ENCODE results near the gene MOB1B.
"Not testable (repeated sequence)": the region's sequence is repeated elsewhere in the genome, so short reads cannot be mapped to it uniquely, and the experiment has no call there.

MOB1B gene

DNA sequence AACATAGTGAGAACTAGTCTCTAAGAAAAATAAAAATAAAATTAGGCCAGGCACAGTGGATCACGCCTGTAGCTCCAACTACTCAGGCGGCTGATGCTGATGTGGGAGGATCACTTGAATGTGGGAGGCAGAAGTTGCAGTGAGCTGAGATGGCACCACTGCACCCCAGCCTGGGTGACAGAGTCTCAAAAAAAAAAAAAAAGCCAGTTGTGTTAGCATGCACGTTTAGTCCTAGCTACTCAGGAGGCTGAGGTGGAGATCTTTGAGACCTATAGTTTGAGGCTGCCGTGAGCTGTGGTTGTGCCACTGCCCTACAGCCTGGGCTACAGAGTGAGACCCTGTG lies 93.8 kb downstream of the MOB1B start:
- intact Hi-C loops (cut with DNase I), result loop anchor here (5.0 to 10.0 kb wide), 2 partner anchors 159 to 291 kb away; partner anchors contain the start of gene GRSF1
- peak in 36 of 42 donors; percentile 22 to 81 (median 56) for DNase-seq

DNA sequence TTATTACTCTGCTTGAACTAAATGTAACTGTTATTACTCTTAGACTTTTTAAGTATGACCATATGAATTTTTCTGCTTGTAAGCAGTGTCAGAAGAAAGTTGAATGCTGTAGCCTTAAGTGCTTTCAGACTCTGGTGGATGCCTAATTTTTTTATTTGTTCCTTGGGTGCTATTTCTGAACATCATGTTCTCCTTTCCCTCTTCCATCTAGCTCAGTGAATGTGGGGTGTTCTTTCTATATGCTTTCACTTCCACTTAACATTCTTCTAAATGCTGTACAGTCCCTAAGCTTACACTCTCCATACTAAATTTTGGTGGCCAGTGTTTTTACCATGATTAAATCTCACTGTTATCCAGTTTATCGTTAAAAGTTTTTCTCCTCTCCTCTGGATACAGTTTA lies 94.9 kb downstream of the MOB1B start:
- no peak for DNase-seq
- intact Hi-C loops (cut with DNase I), result loop anchor here (5.0 to 10.0 kb wide), 2 partner anchors 160 to 292 kb away; partner anchors contain the start of gene GRSF1

DNA sequence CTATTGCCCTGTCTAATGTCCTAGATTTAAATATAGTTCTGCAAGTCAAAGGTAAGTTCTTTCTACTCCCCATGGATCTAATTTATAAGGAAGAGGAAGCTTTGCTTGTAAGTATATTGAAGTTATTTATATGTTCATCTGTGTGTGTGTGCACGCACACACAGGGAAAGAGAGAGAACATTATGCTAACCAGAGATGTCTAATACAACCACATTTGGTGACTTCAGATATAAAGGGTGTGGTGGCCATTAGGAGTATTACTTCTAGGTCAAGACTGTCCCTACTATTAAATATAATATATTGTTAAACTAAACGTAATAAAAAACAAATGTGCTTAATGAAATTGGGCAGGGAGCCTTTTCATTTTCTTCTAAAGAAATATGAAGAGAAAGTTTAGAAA lies 95.4 kb downstream of the MOB1B start:
- no peak for DNase-seq
- intact Hi-C loops (cut with DNase I), result loop anchor here (5.0 to 10.0 kb wide), 2 partner anchors 160 to 293 kb away; partner anchors contain the start of gene GRSF1

DNA sequence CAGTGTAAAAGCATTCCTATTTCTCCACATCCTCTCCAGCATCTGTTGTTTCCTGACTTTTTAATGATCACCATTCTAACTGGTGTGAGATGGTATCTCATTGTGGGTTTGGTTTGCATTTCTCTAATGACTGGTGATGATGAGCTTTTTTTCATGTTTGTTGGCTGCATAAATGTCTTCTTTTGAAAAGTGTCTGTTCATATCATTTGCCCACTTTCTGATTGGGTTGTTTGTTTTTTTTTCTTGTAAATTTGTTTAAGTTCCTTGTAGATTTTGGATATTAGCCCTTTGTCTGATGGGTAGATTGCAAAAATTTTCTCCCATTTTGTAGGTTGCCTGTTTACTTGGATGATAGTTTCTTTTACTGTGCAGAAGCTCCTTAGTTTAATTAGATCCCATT lies 97.5 kb downstream of the MOB1B start:
- not testable (repeated sequence) for DNase-seq
- intact Hi-C loops (cut with DNase I), result loop anchor here (5.0 to 10.0 kb wide), 2 partner anchors 162 to 295 kb away; partner anchors contain the start of gene GRSF1

DNA sequence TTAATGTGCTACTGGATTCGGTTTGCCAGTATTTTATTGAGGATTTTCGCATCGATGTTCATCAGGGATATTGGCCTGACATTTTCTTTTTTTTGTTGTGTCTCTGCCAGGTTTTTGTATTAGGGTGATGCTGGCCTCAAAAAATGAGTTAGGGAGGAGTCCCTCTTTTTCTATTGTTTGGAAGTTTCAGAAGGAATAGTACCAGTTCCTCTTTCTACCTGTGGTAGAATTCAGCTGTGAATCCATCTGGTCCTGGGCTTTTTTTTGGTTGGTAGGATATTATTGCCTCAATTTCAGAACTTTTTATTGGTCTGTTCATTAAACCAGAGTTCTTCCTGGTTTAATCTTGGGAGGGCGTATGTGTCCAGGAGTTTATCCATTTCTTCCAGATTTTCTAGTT lies 99.2 kb downstream of the MOB1B start:
- DNase-seq; intact Hi-C loops (cut with DNase I): not testable (repeated sequence)

DNA sequence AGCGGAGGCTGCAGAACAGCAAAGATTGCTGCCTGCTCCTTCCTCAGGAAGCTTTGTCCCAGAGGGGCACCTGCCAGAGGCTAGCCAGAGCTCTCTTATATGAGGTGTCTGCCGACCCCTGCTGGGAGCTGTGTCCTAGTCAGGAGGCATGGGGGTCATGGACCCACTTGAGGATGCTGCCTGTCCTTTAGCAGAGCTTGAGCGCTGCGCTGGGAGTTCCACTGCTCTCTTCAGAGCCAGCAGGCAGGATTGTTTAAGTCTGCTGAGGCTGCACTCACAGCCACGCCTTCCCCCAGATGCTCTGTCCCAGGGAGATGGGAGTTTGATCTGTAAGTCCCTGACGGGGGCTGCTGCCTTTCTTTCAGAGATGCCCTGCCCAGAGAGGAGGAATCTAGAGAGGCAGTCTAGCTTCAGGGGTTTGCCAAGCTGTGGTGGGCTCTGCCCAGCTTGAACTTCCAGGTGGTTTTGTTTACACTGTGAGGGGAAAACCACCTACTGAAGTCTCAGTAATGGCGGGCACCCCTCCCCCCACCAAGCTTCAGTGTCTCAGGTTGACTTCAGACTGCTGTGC lies 102.2 kb downstream of the MOB1B start:
- no peak for DNase-seq
- intact Hi-C loops (cut with DNase I), result no loop called here

DNA sequence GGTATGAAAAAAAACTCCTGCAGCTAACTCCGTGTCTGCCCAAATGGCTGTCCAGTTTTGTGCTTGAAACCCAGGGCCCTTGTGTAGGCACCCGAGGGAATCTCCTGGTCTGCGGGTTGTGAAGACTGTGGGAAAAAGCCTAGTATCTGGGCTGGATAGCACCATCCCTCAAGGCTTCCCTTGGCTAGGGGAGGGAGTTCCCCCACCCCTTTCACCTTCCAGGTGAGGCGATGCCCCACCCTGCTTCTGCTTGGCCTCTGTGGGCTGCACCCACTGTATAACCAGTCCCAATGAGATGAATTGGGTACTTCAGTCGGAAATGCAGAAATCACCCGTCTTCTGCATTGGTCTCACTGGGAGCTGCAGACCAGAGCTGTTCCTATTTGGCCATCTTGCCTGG lies 102.9 kb downstream of the MOB1B start:
- DNase-seq; intact Hi-C loops (cut with DNase I): not testable (repeated sequence)

DNA sequence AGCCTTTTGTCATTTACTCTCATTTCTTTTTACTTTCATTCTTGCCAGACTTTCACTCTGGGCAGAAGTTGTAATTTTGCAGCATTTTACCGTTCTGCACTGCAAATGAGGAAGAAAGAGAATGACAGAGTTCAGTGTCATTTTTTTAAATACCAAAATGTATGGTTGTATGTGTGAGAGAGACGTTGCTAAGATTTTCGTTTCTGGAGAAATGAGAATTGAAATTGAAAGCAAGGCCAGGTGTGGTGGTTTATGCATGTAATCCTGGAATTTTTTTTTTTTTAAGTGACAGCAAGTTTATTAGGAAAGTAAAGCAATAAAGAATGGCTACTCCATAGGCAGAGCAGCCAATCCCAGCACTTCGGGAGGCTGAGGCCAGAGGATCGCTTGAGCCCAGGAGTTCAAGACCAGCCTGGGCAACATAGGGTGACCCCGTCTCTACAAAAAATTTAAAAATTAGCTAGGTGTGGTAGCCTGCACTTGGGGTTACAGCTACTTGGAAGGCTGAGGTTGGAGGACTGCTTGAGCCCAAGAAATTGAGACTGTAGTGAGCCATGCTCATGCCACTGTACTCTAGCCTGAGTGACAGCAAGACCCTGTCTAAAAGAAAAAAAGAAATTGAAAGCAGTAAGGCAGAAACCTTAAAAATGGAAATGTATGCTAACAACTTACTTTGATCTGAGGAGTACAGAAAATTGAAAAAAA lies 104.2 kb downstream of the MOB1B start:
- intact Hi-C loops (cut with DNase I), result no loop called here
- DNase-seq, result no peak

DNA sequence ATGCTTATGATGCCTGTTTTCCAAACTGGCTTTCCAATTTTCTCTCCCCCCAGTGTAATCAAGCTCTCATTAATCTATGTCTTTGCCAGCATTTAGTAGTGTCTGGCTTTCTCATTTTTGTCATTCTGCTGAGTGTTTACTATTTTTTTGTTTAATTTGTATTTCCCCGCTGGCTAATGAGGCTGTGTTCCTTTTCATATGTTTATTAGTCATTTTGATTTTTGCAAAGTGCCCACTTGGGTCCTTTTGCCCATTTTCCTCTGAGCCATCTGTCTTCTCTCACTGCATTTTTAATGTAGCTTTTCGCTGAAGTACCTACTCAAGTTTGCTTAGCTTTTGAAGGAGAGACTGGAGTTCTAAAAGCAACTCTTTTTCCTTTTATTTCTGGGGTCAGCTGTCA lies 106.0 kb downstream of the MOB1B start:
- DNase-seq, result no peak
- intact Hi-C loops (cut with DNase I), result no loop called here

DNA sequence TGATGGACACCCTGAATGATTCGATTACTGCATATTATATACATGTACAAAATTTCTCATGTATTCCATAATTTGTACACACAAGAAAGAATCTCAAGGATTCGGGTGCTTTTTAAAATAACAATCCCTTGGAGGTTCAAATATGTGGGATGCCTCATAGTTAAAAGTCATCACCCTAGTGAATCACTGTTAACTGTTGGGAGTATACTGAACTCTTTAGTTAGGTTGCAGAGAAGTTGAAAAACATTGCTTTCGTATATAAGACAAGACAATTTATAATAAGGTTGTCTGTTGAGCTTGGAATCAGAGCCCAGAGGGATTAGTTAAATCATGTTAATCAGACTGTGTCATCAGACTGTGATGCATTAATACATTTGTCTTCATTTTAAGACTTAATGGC lies 106.9 kb downstream of the MOB1B start:
- intact Hi-C loops (cut with DNase I), result no loop called here
- DNase-seq, result no peak

DNA sequence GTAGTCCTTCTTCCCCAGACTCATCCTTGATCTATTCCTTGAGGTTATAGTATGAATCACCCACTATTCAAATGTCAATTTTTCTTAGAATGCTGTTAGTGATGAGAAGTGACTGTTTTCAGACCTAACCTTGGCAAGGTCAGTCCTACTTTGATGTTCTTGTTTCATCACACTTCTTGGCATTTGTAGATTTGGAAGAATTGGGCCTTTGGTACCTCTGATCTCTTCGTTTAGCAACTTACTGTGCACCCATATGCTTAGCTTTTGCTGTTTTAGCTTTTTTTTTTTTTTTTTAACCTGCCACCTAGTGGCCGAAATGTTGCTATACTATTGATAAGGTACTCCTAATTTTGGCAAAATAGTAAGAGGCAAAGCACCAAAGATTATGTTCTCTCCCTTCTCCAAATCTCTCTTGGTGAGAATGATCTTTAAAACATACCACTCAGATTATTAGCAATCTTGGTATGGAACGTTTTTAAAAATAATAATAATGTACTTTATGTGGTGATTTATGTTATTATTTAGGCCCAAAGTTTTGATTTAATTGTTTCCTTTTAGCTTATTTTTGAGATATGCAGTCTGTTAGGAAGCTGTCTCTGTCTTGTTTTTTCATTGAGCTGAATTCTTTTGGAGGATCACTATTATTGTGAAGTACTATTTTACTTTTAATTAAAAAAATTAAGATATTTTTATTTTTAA lies 107.9 kb downstream of the MOB1B start:
- no peak for DNase-seq
- intact Hi-C loops (cut with DNase I), result no loop called here

DNA sequence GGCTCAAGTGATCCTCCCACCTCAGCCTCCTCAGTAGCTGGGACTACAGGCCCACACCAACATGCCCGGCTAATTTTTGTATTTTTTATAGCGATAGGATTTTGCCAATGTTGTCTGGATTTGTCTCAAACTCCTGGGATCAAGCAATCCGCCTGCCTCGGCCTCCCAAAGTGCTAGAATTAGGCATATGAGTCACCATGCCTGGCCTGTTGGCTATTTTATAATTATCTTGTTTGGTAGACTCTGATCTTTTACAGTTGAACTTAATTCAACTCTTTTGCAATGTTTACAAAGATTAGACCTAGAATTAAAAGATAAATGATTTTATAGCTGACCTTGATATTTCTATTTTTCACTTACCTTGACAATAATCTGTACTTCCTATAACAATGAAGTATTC lies 109.3 kb downstream of the MOB1B start:
- intact Hi-C loops (cut with DNase I), result no loop called here
- no peak for DNase-seq

DNA sequence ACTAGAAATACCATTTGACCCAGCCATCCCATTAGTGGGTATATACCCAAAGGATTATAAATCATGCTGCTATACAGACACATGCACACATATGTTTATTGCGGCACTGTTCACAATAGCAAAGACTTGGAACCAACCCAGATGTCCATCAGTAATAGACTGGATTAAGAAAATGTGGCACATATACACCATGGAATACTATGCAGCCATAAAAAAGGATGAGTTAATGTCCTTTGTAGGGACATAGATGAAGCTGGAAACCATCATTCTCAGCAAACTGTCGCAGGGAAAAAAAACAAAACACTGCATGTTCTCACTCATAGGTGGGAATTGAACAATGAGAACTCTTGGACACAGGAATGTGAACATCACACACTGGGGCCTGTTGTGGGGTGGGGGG lies 115.2 kb downstream of the MOB1B start:
- DNase-seq; intact Hi-C loops (cut with DNase I): not testable (repeated sequence)

DNA sequence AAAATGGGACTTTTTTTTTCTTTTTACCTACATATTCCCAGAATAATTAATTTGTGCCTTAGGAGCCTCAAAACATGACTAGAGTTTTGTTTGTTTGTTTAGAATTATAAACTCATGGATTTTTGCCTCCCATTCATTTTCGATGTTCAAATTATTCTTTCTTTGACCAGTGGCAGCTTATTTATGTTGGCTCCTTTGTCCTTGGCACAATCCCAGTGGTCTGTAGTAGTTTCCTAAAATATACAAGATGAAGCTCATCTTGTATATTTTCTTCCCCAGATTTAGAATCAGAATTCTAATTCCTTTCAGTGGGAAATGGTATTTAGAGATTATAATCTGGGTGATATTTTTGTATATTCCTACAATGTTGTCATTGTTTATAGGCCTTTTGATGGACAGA lies 118.4 kb downstream of the MOB1B start:
- DNase-seq, result no peak
- intact Hi-C loops (cut with DNase I), result no loop called here

DNA sequence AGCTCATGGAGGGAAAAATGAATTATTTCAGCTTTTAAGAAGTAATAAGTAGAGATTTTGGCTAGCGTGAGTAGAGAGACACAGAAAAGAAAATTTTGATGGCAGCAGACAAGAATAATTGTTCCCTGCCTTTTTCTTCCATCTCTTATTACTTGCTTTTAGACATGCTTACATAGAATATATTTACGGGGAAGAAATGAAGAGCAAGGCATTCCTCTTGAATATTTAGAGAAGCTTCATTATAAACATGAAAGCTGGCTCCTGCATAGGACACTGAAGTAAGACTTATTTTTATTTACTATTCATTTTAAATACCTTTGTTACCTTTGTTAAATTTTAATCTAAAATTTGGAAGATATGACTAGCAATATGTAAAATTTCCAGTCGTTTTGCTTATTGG lies 123.5 kb downstream of the MOB1B start:
- DNase-seq, result no peak
- intact Hi-C loops (cut with DNase I), result no loop called here

DNA sequence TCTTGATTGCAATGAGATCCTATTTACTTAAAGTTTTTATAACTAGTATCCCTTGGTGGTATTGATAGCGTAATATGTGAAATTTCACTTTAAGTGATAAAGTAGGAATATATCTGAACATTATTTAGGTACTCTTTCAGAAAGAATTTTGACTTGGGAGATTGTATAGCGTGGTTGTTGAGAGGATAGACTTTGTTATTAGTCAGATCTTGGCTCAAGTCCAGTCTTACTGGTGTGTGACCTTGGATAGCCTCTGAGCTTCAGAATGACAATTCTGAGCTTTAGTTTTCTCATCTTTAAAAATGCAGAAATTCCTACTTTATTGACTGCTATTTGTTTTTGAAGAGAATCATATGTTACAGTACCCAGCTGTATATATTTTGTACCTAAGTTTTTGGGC lies 123.9 kb downstream of the MOB1B start:
- peak in 3 of 42 donors; percentile 9 to 48 (median 26) for DNase-seq
- intact Hi-C loops (cut with DNase I), result no loop called here

DNA sequence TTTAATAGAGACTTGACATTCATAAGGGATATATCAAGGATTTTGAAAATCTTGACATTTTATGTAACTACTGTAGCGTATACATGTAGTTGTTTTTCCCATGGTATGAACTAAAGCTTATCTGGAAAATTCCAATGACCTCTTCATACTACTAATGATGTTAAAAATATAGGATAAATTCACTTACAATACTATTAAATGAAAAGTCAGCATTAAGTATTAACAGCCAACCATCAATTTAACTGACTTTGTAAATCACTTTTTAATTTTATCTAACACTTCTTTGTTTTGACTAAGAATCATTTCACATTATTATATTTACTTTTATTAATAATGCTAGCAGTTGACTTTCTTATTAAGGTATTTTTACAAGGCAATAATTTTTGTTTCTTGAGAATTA lies 125.4 kb downstream of the MOB1B start:
- no peak for DNase-seq
- intact Hi-C loops (cut with DNase I), result no loop called here

DNA sequence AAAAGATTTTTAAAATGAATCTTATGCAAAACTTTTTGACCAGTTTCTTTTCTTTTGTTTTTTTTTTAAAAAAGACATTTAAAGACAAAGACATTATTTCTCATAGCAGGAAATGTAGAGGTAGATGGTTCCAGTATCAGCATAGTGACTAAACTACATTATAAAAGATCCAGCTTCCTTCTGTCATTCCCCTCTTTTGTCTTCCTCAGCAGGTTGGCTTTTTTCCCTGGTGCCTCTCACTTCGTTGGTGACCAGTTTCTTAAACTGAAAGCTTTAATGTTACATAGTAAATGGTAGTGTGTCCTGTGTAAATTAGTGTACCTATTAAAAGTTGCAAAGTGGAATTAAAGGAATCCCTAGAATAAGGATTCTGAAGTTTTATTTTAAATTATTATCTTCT lies 127.3 kb downstream of the MOB1B start:
- DNase-seq, result no peak
- intact Hi-C loops (cut with DNase I), result no loop called here

DNA sequence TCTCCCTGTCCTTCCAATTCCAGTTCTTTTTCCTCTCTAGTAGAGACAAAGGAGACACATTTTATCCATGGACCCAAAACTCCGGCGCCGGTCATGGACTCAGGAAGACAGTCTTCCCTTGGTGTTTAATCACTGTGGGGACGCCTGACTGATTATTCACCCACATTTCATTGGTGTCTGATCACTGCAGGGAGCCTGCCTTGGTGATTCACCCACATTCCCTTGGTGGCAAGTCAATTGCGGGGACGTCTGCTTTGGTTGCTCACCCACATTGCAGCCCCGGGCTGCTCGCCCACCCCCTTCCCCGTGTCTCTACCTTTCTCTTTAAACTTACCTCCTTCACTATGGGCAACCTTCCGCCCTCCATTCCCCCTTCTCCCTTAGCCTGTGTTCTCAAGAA lies 129.9 kb downstream of the MOB1B start:
- DNase-seq, result peak in 21 of 42 donors; percentile 5 to 60 (median 24)
- intact Hi-C loops (cut with DNase I), result not testable (repeated sequence)
